HL-60 (cell line): ENCODE measurements around the gene PLVAP.

Experiments
- DNase-seq, 2 experiments: peaks; one replicate each; pipeline ENCODE4 v3.0.0-alpha.2; 2010 to 2020; ENCODE audit warnings: low read depth in 1 of 2, low spot score in 1 of 2
- H3K27ac ChIP-seq: fragments of 250-450 bp; sonication (Bioruptor Pico); replicated peaks from 2 replicates; pipeline ENCODE4 v1.5.1; 2020; ENCODE audit warnings: mild to moderate bottlenecking, moderate library complexity
- H3K27me3 ChIP-seq: fragments of 250-450 bp; sonication (Bioruptor Pico); 2 replicates; pipeline ENCODE4 v1.5.1; 2021; ENCODE audit warnings: mild to moderate bottlenecking, moderate library complexity; ENCODE audit not compliant: insufficient read depth, poor library complexity, severe bottlenecking
- H3K4me3 ChIP-seq: replicated peaks from 2 replicates; pipeline ENCODE4 v1.5.1; 2011; ENCODE audit warnings: mild to moderate bottlenecking, control low read depth, low read length; ENCODE audit not compliant: insufficient read depth
- GABPA ChIP-seq: IDR thresholded peaks from 2 replicates; pipeline ENCODE4 v1.6.1; 2012; ENCODE audit warnings: low read depth
- POLR2AphosphoS5 ChIP-seq: IDR thresholded peaks from 2 replicates; pipeline ENCODE4 v1.6.1; 2012; ENCODE audit warnings: low read depth
- SPI1 ChIP-seq: IDR thresholded peaks from 2 replicates; pipeline ENCODE4 v1.6.1; 2012; ENCODE audit warnings: low read depth, mild to moderate bottlenecking, borderline replicate concordance
- TF ChIP-seq, protein P1 (sequence below): IDR thresholded peaks from one replicate; pipeline ENCODE4 v1.5.1; 2011; ENCODE audit warnings: low read length, control low read depth, inconsistent platforms; ENCODE audit not compliant: insufficient read depth
- TF ChIP-seq, protein P2 (sequence below): IDR thresholded peaks from 2 replicates; pipeline ENCODE4 v1.6.1; 2012; ENCODE audit warnings: low read depth; ENCODE audit not compliant: insufficient replicate concordance

PLVAP gene

DNA sequence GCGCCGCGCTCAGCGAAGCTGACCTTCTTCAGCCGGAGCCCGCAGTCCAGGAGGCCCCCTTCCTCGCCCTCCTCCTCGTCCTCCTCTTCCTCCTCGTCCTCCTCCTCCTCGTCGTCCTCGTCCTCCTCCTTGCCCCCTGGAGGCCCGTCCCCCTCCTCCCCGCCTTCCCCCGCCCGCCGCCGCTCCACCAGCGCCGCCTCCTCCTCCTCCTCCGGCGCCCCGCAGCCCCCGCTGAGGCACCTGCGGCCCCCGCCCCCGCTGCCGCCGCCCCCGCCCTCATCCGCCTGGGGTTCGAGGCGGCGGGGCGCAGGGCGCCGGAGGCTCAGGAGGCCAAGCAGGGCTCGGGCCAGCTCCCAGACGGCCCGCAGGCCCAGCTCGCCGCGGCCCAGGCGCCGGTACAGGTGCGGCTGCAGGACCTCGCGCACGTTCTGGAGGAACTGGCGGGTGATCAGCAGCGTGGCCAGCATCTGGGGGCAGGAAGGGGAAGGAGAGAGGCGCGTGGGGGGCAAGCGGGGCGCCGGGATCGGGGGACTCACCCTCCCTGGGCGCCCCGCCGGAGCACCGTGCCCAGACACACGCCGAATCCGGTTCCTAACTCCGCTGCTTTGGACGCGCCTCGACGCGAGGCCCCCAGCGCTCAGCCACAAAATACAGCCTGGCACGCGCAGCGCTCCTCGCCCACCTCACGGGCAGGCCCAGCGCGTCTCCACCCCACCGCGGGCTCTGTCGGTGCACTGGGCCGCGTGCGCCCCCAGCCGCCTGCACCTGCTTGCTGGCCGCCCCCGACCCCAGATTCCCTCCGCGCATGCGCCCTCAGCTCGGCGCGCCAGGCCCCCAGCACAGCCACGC lies 48.4 kb downstream of the PLVAP start:
- TF ChIP-seq, protein P1, sequence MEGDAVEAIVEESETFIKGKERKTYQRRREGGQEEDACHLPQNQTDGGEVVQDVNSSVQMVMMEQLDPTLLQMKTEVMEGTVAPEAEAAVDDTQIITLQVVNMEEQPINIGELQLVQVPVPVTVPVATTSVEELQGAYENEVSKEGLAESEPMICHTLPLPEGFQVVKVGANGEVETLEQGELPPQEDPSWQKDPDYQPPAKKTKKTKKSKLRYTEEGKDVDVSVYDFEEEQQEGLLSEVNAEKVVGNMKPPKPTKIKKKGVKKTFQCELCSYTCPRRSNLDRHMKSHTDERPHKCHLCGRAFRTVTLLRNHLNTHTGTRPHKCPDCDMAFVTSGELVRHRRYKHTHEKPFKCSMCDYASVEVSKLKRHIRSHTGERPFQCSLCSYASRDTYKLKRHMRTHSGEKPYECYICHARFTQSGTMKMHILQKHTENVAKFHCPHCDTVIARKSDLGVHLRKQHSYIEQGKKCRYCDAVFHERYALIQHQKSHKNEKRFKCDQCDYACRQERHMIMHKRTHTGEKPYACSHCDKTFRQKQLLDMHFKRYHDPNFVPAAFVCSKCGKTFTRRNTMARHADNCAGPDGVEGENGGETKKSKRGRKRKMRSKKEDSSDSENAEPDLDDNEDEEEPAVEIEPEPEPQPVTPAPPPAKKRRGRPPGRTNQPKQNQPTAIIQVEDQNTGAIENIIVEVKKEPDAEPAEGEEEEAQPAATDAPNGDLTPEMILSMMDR: no peak
- no peak for TF ChIP-seq SPI1
- no peak for TF ChIP-seq POLR2AphosphoS5
- TF ChIP-seq, protein P2, sequence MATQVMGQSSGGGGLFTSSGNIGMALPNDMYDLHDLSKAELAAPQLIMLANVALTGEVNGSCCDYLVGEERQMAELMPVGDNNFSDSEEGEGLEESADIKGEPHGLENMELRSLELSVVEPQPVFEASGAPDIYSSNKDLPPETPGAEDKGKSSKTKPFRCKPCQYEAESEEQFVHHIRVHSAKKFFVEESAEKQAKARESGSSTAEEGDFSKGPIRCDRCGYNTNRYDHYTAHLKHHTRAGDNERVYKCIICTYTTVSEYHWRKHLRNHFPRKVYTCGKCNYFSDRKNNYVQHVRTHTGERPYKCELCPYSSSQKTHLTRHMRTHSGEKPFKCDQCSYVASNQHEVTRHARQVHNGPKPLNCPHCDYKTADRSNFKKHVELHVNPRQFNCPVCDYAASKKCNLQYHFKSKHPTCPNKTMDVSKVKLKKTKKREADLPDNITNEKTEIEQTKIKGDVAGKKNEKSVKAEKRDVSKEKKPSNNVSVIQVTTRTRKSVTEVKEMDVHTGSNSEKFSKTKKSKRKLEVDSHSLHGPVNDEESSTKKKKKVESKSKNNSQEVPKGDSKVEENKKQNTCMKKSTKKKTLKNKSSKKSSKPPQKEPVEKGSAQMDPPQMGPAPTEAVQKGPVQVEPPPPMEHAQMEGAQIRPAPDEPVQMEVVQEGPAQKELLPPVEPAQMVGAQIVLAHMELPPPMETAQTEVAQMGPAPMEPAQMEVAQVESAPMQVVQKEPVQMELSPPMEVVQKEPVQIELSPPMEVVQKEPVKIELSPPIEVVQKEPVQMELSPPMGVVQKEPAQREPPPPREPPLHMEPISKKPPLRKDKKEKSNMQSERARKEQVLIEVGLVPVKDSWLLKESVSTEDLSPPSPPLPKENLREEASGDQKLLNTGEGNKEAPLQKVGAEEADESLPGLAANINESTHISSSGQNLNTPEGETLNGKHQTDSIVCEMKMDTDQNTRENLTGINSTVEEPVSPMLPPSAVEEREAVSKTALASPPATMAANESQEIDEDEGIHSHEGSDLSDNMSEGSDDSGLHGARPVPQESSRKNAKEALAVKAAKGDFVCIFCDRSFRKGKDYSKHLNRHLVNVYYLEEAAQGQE: no peak
- no peak for TF ChIP-seq GABPA
- H3K4me3 ChIP-seq: 0 out of 2 replicates have a peak overlapping the region, but pooled peaks have one; percentile 15
- H3K27me3 ChIP-seq: peaks cover 27% of the 10 kb centered on the region
- DNase-seq: no peak
- no peak overlapping the region for H3K27ac ChIP-seq

DNA sequence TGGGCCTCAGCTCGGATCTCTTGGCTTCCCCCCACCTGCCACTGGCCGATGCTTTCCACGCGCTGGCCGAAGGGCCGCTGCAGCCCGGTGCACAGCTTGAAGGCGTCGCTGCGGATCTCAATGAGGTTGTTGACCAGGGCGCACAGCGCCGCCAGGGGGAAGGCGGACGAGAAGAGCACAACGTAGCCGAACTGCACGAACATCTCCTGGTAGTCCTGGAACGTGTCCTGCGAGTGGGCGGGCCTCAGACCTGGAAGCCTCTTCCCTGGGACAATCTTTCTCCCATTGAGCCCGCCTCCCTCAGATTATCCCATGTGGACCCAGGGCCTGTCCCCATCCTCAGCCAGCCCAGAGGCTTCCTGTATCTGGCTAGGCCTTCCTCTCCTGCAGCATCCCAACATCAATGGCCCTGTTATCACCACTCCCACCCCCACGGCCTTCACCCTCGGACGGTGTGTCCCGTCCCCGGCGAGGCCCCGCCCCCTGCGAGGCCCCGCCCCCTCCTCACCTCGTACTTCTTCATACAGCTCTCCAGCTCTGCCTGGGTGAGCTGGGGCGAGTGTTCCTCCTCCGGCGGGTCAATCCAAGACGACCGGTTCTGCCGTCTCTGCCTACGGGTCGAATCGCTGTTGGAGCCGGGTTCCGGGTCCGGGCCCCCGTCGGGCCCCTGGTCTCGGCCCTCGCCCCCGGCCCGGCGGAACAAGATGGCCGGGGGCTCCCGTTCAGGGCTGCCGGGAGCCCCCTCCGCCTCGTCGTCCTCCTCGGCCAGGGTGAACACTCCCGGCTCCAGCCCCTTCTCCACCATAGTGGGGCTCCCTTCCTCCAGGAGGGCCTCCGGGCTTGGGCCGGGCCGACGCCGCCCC lies 49.3 kb downstream of the PLVAP start:
- TF ChIP-seq, protein P2: no peak
- TF ChIP-seq POLR2AphosphoS5 (no peak), SPI1 (no peak), GABPA (no peak)
- TF ChIP-seq, protein P1: no peak
- Histone ChIP-seq H3K27ac (no peak overlapping the region), H3K27me3 (peaks cover 27% of the 10 kb centered on the region), H3K4me3 (0 out of 2 replicates have a peak overlapping the region, but pooled peaks have one; percentile 15)
- DNase-seq: peak in 1 of 2 experiments; percentile 33

- no peak overlapping the region for H3K27ac ChIP-seq
- peaks cover 27% of the 10 kb centered on the region for H3K27me3 ChIP-seq
- no peak for DNase-seq
- TF ChIP-seq, protein P1: no peak
- TF ChIP-seq, protein P2: no peak
- TF ChIP-seq SPI1 (no peak), GABPA (no peak), POLR2AphosphoS5 (no peak)
- H3K4me3 ChIP-seq: no peak overlapping the region
These were observed 50.0 kb downstream of the PLVAP start for GRCh38 chr19:17327068-17327653.
